Measurements from ENCODE around the gene GALM. TPM values are rescaled to one million over a fixed set of nuclear protein-coding genes. Genes with fewer than 3 reads are reported as not detected.

The GALM gene
- polyA plus RNA-seq, 4 donors = 44.8 to 59.6 (median 55.2) TPM

DNA sequence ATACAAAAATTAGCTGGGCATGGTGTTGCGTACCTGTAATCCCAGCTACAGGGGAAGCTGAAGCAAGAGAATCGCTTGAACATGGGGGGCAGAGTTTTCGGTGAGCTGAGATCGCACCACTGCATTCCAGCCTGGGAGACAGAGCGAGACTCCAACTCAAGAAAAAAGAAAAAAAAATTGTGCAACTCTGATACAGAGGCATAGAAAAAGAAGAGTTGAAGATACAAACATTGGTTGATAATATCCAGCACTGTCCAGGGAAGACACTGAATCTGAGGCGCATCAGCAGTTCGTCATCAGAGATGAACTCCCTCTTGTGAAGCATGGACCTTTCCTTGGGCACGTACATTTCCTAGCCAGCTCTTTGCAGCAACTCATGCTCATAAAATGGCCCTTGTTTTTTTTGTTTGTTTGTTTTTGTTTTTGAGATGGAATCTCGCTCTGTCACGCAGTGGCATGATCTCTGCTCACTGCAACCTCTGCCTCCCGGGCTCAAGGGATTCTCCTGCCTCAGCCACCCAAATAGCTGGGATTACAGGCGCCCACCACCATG lies 16.7 kb upstream of the GALM start:
- no peak for DNase-seq (ENCODE audit: low read depth in 4 of 4, low spot score in 2 of 4)

DNA sequence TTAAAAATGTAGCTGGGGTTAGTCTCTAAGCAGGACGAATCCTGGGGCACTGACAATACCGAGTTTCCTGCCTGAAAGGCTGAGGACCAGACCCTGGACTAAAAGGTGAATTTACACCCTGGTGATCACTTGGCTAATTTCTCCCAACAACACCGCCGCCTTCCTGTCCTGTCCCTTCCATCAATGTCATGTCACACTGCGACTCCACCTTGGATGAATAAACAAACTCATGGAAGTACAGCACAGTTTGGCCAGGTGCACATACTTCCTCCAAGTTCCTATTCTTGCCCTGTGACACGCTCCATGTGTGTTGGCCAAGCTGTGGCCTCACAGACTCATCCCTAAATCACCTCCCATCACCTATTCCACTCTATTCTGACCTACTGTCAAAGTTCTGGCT lies 15.9 kb upstream of the GALM start:
- no peak for DNase-seq (ENCODE audit: low read depth in 4 of 4, low spot score in 2 of 4)

DNA sequence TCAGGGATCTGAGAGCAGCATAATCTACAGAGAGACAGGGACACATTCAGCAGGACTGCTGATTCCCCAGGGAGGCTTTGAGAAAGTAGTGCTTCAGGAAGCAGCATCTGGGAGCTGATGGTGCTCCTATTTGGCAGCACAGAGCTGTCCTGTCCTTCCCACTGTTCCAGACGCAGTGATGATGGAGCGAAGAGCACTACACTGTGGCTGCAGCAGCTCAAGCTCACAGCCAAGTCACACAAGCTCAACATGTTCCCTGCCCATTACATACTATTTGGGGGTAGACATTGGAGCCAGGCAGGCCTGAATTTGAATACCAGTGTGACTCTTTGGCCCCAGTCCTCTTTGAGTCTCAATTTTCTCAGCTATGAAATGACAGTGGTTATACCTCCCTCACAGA lies 15.2 kb upstream of the GALM start:
- DNase-seq (ENCODE audit: low read depth in 4 of 4, low spot score in 2 of 4) = no peak

DNA sequence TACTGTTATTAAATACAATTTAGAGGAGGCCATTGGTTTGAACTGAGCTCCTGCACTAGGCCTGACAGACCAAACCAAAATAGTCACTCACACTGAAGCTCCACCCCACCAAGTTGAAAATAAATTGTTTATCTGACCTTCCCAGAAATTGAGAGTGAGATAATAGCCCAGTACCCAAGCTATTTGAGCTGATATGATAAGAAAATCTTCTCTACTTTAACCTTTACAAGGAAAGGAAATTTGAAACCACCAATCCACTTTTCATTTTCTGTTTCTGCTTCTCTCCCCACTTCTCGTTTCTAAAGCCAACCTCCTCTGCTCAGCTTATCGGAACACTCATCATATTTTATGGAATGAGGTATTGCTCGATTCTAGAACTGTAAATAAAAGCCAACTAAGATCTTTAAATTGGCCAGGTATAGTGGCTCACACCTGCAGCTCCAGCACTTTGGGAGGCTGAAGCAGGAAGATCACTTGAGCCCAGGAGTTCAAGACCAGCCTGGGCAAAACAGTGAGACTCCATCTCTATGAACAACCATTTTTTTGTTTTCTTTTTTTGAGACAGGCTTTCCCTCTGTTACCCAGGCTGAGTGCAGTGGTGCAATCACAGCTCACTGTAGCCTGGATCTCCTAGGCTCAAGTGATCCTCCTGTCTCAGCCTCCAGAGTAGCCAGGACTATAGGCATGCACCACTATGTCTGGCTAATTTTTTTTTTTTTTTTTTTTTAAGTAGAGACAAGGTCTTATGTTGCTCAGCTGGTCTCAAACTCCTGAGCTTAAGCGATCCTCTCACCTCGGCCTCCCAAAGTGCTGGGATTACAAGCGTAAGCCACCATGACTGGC lies 13.3 kb upstream of the GALM start:
- DNase-seq (ENCODE audit: low read depth in 4 of 4, low spot score in 2 of 4) = no peak

- DNase-seq (ENCODE audit: low read depth in 4 of 4, low spot score in 2 of 4) = no peak
Observed at GRCh38 chr2:38653380-38653714, 12.6 kb upstream of the GALM start.

DNA sequence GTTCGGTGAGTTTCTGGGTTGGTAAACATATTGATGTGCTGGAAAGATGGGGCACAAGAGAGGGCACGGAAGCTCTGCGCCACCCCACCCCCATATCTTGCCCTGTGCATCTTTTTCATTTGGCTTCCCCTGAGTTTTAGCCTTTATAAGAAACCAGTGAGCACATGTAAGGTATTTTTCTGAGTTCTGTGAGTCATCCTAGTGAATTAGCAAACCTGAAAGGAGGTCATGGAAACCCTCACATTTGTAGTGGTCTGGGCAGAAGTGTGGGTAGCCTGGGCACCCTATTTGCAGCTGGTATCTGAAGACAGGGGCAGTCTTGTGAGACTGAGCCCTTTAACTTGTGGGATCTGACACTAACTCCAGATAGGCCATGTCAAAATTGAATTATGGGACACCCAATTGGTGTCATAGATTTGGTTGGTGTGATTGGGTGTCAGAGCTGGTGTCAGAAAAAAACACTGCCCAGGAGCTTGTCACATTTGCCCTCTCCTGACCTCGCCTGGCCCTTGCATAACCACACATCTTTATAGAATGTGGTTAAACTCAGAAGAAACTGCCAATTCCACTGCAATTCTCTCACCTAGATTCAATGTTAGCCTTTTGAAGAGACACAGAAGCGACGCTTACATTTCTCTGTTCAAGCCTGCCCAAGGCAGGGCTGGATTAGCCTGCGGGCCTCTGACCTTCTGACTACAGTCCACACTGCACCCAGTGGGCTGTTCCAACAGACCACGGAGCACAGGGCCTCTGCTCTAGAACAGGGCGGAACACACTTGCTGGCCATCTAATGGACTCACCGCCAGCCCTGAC lies 12.0 kb upstream of the GALM start:
- DNase-seq (ENCODE audit: low read depth in 4 of 4, low spot score in 2 of 4) = no peak

DNA sequence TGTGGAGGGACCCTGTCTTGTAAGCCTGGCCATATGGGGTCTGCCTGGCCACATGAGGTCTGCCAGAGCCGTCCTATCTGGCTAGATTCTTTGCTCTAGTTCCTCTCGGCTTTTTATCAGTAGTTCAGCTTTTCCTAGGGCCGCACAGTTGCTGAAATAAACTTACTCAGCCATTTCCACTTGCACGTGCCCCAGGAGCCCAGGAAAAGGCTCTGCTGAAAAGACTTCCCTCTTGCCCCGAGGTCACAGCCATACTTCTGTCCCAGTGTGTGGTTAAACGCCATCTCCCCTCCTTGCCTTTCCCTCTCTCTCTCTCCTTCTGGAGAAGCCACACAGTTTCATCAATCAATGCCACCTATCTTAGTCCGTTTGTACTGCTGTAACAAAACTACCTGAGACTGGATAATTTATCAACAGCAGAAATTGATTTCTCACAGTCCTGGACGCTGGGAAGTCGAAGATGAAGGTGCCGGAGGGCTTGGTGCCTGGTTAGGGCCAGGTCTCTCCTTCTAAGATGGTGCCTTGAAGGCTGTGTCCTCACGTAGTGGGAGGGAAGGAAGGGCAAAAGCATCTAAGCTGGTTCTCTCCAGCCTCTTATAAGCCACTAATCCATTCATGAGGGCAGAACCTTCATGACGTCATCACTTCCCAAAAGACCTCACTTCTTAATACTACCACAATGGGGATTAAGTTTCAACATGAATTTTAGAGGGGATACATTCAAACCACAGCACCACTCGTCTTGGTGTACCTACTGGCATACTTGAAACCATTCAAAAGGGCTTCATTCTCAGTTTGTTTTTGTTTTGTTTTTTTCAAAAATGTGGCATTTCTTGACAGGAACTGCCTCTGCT lies 11.2 kb upstream of the GALM start:
- DNase-seq (ENCODE audit: low read depth in 4 of 4, low spot score in 2 of 4) = no peak

GRCh38 chr2:38655441-38655840 lies 10.5 kb upstream of the GALM start:
- DNase-seq (ENCODE audit: low read depth in 4 of 4, low spot score in 2 of 4) = no peak

- DNase-seq (ENCODE audit: low read depth in 4 of 4, low spot score in 2 of 4) = no peak
Observed at GRCh38 chr2:38656866-38657480, 8.9 kb upstream of the GALM start.

DNA sequence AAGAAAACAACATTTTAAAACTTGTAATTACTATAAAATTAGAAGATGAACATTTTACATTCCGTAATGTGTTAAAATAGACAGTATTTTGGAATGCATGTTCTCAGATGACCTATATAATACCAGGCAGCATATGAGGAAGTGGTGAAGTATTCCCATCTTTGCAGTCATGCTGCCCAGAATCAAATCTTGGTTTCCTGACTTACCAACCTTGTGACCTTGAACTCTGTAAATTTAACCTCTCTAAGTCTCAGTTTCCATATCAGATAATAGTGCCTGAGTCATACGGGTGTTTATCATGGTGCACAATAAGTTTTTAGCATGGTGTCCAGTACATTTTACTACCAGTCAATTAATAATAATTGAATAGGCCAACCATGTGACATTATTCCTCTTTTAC lies 7.3 kb upstream of the GALM start:
- no peak for DNase-seq (ENCODE audit: low read depth in 4 of 4, low spot score in 2 of 4)

DNA sequence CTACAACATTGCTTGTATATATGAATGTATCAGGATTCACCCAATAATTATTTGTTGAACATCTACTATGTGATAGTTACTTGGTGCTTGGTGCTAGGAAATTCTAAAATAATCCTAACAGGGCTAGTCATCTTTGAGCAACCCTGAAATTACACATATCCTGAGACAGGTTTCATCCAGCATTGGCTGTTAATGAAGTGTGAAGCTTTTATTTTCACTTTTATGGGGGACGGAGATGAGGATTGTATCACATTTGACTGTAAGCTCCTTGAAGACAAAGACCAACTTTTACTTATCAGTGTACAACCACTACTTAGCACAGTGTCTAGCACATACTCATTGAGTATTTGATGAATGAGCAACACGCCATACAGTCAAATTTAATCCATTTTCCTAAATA lies 6.8 kb upstream of the GALM start:
- no peak for DNase-seq (ENCODE audit: low read depth in 4 of 4, low spot score in 2 of 4)

- DNase-seq (ENCODE audit: low read depth in 4 of 4, low spot score in 2 of 4) = no peak
Observed at GRCh38 chr2:38660282-38660681, 5.6 kb upstream of the GALM start.

GRCh38 chr2:38661306-38661705 lies 4.6 kb upstream of the GALM start:
- no peak for DNase-seq (ENCODE audit: low read depth in 4 of 4, low spot score in 2 of 4)

DNA sequence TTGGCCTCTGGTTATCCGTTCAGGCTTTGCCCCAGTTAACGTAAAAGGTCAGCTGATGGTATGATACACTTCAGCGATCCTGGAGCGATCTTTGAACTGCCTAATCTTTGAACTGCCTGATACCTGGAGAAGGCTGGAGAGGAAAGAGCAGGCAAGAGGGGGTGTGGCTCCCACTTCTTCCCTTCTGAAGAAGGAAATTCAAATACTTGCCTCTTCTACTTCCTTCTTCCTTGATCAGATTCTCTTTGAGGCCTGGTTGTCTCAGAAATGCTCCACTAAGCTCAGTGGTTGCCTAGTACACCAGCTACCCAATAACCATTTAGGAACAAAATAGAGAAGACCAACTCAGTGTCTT lies 619 bp downstream of the GALM start:
- peak in 2 of 4 donors; percentile 8 to 36 for DNase-seq (ENCODE audit: low read depth in 4 of 4, low spot score in 2 of 4)

DNA sequence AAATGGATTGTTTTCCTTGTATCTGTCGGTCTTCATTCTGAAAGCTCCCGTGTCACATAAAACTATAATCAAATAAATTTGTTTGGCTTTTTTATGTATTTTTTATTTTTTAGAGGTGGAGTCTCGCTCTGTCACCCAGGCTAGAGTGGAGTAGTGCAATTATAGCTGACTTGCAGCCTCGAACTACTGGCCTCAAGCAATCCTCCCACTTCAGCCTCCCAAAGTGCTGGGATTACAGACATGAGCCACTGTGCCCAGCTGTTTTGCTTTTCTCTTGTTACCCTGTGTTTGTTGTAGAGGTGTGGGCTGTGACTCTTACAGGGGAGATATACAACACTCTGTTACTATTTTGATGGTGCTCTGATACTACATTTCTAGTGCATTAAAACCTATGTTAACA lies 2.2 kb downstream of the GALM start:
- no peak for DNase-seq (ENCODE audit: low read depth in 4 of 4, low spot score in 2 of 4)

GRCh38 chr2:38668779-38669479 lies 3.0 kb downstream of the GALM start:
- DNase-seq (ENCODE audit: low read depth in 4 of 4, low spot score in 2 of 4) = no peak

GRCh38 chr2:38671303-38671702 lies 5.4 kb downstream of the GALM start:
- DNase-seq (ENCODE audit: low read depth in 4 of 4, low spot score in 2 of 4) = no peak

GRCh38 chr2:38671946-38672345 lies 6.0 kb downstream of the GALM start:
- DNase-seq (ENCODE audit: low read depth in 4 of 4, low spot score in 2 of 4) = no peak

GRCh38 chr2:38672445-38673391 lies 6.8 kb downstream of the GALM start:
- no peak for DNase-seq (ENCODE audit: low read depth in 4 of 4, low spot score in 2 of 4)

All from left renal cortex interstitium (tissue), 4 donors.